SK-N-SH treated with all-trans-retinoic acid at 6 μM for 48 hours (cell line): ENCODE measurements around the gene NFATC3.

Experiments used
- ATAC-seq: fragments of 200-7000 bp; cut with Tn5 transposase; 3 replicates; pipeline ENCODE4 v1.9.1; 2020; ENCODE audit warnings: mild to moderate bottlenecking, moderate library complexity
- ARNTL ChIP-seq: fragments of 450-650 bp; formaldehyde crosslinking; IDR thresholded peaks from 2 replicates; pipeline ENCODE4 v1.5.0; 2020; ENCODE audit warnings: low read depth, mild to moderate bottlenecking, moderate library complexity, borderline replicate concordance
- BACH2 ChIP-seq: fragments of 250-450 bp; sonication (Bioruptor Pico); IDR thresholded peaks from 2 replicates; pipeline ENCODE4 v1.9.0; 2021; ENCODE audit warnings: mild to moderate bottlenecking, borderline replicate concordance
- CREB5 ChIP-seq: fragments of 250-450 bp; sonication (Bioruptor Pico); IDR thresholded peaks from 2 replicates; pipeline ENCODE4 v1.5.1; 2020; ENCODE audit warnings: low read depth, mild to moderate bottlenecking, moderate library complexity
- OSR1 ChIP-seq: fragments of 250-450 bp; sonication (Bioruptor Pico); IDR thresholded peaks from 2 replicates; pipeline ENCODE4 v1.8.0; 2022; ENCODE audit warnings: moderate library complexity, mild to moderate bottlenecking, inconsistent platforms
- PATZ1 ChIP-seq: fragments of 250-450 bp; sonication (Bioruptor Pico); IDR thresholded peaks from 2 replicates; pipeline ENCODE4 v1.8.0; 2020; ENCODE audit warnings: mild to moderate bottlenecking, moderate library complexity, borderline replicate concordance
- POU6F1 ChIP-seq: fragments of 250-450 bp; sonication (Bioruptor Pico); IDR thresholded peaks from 2 replicates; pipeline ENCODE4 v1.8.0; 2021; ENCODE audit warnings: low read depth, mild to moderate bottlenecking, moderate library complexity, borderline replicate concordance
- RARB ChIP-seq: fragments of 250-450 bp; sonication (Bioruptor Pico); IDR thresholded peaks from 2 replicates; pipeline ENCODE4 v1.8.0; 2021; ENCODE audit warnings: mild to moderate bottlenecking, moderate library complexity
- SNAI2 ChIP-seq: fragments of 250-450 bp; sonication (Bioruptor Pico); IDR thresholded peaks from 2 replicates; pipeline ENCODE4 v1.5.0; 2020; ENCODE audit warnings: mild to moderate bottlenecking, moderate library complexity
- TOX ChIP-seq: fragments of 250-450 bp; sonication (Bioruptor Pico); IDR thresholded peaks from 2 replicates; pipeline ENCODE4 v1.8.0; 2021; ENCODE audit warnings: mild to moderate bottlenecking, moderate library complexity, borderline replicate concordance
- TSHZ2 ChIP-seq: fragments of 250-450 bp; sonication (Bioruptor Pico); IDR thresholded peaks from 2 replicates; pipeline ENCODE4 v1.5.0; 2020; ENCODE audit warnings: mild to moderate bottlenecking, moderate library complexity
- ZFP3 ChIP-seq: fragments of 250-450 bp; sonication (Bioruptor Pico); IDR thresholded peaks from 2 replicates; pipeline ENCODE4 v1.5.0; 2020; ENCODE audit warnings: mild to moderate bottlenecking, moderate library complexity
- ZFP30 ChIP-seq: fragments of 450-650 bp; formaldehyde crosslinking; IDR thresholded peaks from 2 replicates; pipeline ENCODE4 v1.5.0; 2022; ENCODE audit warnings: mild to moderate bottlenecking, moderate library complexity
- ZNF565 ChIP-seq: fragments of 450-650 bp; formaldehyde crosslinking; conservative IDR thresholded peaks from 2 replicates; pipeline ENCODE4 v1.5.0; 2020; ENCODE audit warnings: low read depth, mild to moderate bottlenecking, moderate library complexity
- ZNF70 ChIP-seq: fragments of 450-650 bp; formaldehyde crosslinking; IDR thresholded peaks from 2 replicates; pipeline ENCODE4 v1.5.0; 2020; ENCODE audit warnings: mild to moderate bottlenecking, moderate library complexity
- ZNF8 ChIP-seq: fragments of 450-650 bp; formaldehyde crosslinking; IDR thresholded peaks from 2 replicates; pipeline ENCODE4 v1.5.0; 2020; ENCODE audit warnings: mild to moderate bottlenecking, moderate library complexity

Gene NFATC3

GRCh38 chr16:68264128-68265077 lies 179.2 kb downstream of the NFATC3 start, which contains the start of gene SLC7A6:
SLC7A6 (plus strand) TSS chr16:68264526; CDS start chr16:68274727, 10,201 bp downstream.
- peak; percentile 66 for ATAC-seq

GRCh38 chr16:68265078-68265920 lies 180.1 kb downstream of the NFATC3 start:
- ATAC-seq = peak; percentile 77
- TF ChIP-seq CREB5 = no peak
- TF ChIP-seq ZFP3 = no peak
- TF ChIP-seq BACH2 (CRISPR knock-in tag) = no peak
- TF ChIP-seq RARB (CRISPR knock-in tag) = no peak
- no peak for TF ChIP-seq SNAI2
- no peak for TF ChIP-seq TOX (CRISPR knock-in tag)
- no peak for TF ChIP-seq ZFP30 (CRISPR knock-in tag)
- no peak for TF ChIP-seq ARNTL (CRISPR knock-in tag)
- no peak for TF ChIP-seq ZNF565 (CRISPR knock-in tag)

More at GRCh38 chr16:68264128-68265077, 179.2 kb downstream of the NFATC3 start, which contains the start of gene SLC7A6:
- TF ChIP-seq ZNF8 (CRISPR knock-in tag) = no peak
- TF ChIP-seq OSR1 (CRISPR knock-in tag) = no peak
- no peak for TF ChIP-seq RARB (CRISPR knock-in tag)
- no peak for TF ChIP-seq ZFP30 (CRISPR knock-in tag)
- TF ChIP-seq POU6F1 (CRISPR knock-in tag) = no peak
- TF ChIP-seq PATZ1 (CRISPR knock-in tag) = no peak
- TF ChIP-seq ZNF70 (CRISPR knock-in tag) = no peak
- no peak for TF ChIP-seq TSHZ2 (CRISPR knock-in tag)

- no peak for ATAC-seq
- TF ChIP-seq TOX (CRISPR knock-in tag) = no peak
- no peak for TF ChIP-seq ARNTL (CRISPR knock-in tag)
- TF ChIP-seq POU6F1 (CRISPR knock-in tag) = no peak
- TF ChIP-seq PATZ1 (CRISPR knock-in tag) = no peak
Observed at GRCh38 chr16:68267612-68268405, 182.6 kb downstream of the NFATC3 start.
